Measurements from ENCODE around the gene ACTN1.

Gene ACTN1

GRCh38 chr14:69003626-69004025 lies 24.5 kb upstream of the ACTN1 start:
- no peak overlapping the region for H3K4me2 ChIP-seq (ENCODE audit: low read length)
- H3K36me3 ChIP-seq (ENCODE audit: insufficient read depth, low read length) = no peaks in the 10 kb centered on the region
- no peaks in the 10 kb centered on the region for H3K4me1 ChIP-seq (ENCODE audit: insufficient read depth, low read length, severe bottlenecking)
- no peaks in the 10 kb centered on the region for H3F3A ChIP-seq (ENCODE audit: insufficient read depth, low read length)
- no peaks in the 10 kb centered on the region for H3K9me3 ChIP-seq (ENCODE audit: low read length)
- no peak overlapping the region for H3K27ac ChIP-seq (ENCODE audit: low read depth, low read length, poor library complexity, severe bottlenecking)
- no peak overlapping the region for H3K4me3 ChIP-seq (ENCODE audit: low read depth, low read length, poor library complexity, severe bottlenecking)
- H4K20me1 ChIP-seq (ENCODE audit: insufficient read depth, low read length) = no peaks in the 10 kb centered on the region
- H3K27me3 ChIP-seq (ENCODE audit: insufficient read depth, low read length) = no peaks in the 10 kb centered on the region; the same call in 1 of the 2 replicates
- no peak overlapping the region for H3K9ac ChIP-seq (ENCODE audit: low read length)
- TF ChIP-seq, protein P1, sequence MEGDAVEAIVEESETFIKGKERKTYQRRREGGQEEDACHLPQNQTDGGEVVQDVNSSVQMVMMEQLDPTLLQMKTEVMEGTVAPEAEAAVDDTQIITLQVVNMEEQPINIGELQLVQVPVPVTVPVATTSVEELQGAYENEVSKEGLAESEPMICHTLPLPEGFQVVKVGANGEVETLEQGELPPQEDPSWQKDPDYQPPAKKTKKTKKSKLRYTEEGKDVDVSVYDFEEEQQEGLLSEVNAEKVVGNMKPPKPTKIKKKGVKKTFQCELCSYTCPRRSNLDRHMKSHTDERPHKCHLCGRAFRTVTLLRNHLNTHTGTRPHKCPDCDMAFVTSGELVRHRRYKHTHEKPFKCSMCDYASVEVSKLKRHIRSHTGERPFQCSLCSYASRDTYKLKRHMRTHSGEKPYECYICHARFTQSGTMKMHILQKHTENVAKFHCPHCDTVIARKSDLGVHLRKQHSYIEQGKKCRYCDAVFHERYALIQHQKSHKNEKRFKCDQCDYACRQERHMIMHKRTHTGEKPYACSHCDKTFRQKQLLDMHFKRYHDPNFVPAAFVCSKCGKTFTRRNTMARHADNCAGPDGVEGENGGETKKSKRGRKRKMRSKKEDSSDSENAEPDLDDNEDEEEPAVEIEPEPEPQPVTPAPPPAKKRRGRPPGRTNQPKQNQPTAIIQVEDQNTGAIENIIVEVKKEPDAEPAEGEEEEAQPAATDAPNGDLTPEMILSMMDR (IDR thresholded peaks at IDR 0.05; ENCODE audit: low read length) = no peak
- TF ChIP-seq EZH2 (IDR thresholded peaks at IDR 0.05; ENCODE audit: borderline replicate concordance, low read length) = no peak
- H2AFZ ChIP-seq (ENCODE audit: low read length) = no peak overlapping the region
- H3K79me2 ChIP-seq (ENCODE audit: insufficient read depth, low read length) = no peaks in the 10 kb centered on the region
- no peaks in the 10 kb centered on the region for H3K9me2 ChIP-seq (ENCODE audit: low read depth, low read length)

DNA sequence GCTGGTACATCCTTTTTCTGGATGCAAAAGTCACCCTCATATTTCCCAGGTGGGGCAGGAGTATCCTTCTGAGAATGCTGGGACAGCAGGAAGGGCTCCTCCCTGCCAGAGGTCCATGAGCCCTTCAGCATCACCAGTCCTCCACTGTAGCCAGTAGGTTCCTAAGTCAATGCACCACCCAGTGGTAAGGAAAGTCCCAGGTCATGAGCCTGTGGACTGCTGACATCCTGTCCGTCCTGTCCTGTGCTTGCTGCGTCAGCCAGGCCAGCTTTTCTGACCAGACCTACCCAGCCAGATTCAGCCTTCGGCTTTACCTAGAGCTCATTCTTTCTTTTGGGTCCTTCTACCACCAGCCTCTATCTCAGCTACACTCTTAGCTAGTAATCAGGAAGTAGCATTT lies 23.0 kb upstream of the ACTN1 start:
- no peaks in the 10 kb centered on the region for H3K4me1 ChIP-seq (ENCODE audit: insufficient read depth, low read length, severe bottlenecking)
- H4K20me1 ChIP-seq (ENCODE audit: insufficient read depth, low read length) = no peaks in the 10 kb centered on the region
- H3K27me3 ChIP-seq (ENCODE audit: insufficient read depth, low read length) = no peaks in the 10 kb centered on the region; the same call in 1 of the 2 replicates
- no peaks in the 10 kb centered on the region for H3F3A ChIP-seq (ENCODE audit: insufficient read depth, low read length)
- H3K27ac ChIP-seq (ENCODE audit: low read depth, low read length, poor library complexity, severe bottlenecking) = no peak overlapping the region
- H3K36me3 ChIP-seq (ENCODE audit: insufficient read depth, low read length) = no peaks in the 10 kb centered on the region
- H3K9me3 ChIP-seq (ENCODE audit: low read length) = no peaks in the 10 kb centered on the region
- no peak overlapping the region for H3K4me2 ChIP-seq (ENCODE audit: low read length)
- TF ChIP-seq, protein P1 (IDR thresholded peaks at IDR 0.05; ENCODE audit: low read length) = no peak; the same call in 1 of the 2 replicates
- no peak for TF ChIP-seq EZH2 (IDR thresholded peaks at IDR 0.05; ENCODE audit: borderline replicate concordance, low read length)
- no peaks in the 10 kb centered on the region for H3K9me2 ChIP-seq (ENCODE audit: low read depth, low read length)
- H3K9ac ChIP-seq (ENCODE audit: low read length) = no peak overlapping the region
- H3K4me3 ChIP-seq (ENCODE audit: low read depth, low read length, poor library complexity, severe bottlenecking) = no peak overlapping the region
- no peaks in the 10 kb centered on the region for H3K79me2 ChIP-seq (ENCODE audit: insufficient read depth, low read length)
- no peak overlapping the region for H2AFZ ChIP-seq (ENCODE audit: low read length)

GRCh38 chr14:69001375-69001774 lies 22.3 kb upstream of the ACTN1 start:
- no peak overlapping the region for H2AFZ ChIP-seq (ENCODE audit: low read length)
- no peaks in the 10 kb centered on the region for H3K36me3 ChIP-seq (ENCODE audit: insufficient read depth, low read length)
- H3K79me2 ChIP-seq (ENCODE audit: insufficient read depth, low read length) = no peaks in the 10 kb centered on the region
- H3K9me3 ChIP-seq (ENCODE audit: low read length) = no peaks in the 10 kb centered on the region
- H3K4me3 ChIP-seq (ENCODE audit: low read depth, low read length, poor library complexity, severe bottlenecking) = no peak overlapping the region
- TF ChIP-seq, protein P1 (IDR thresholded peaks at IDR 0.05; ENCODE audit: low read length) = no peak
- H3K4me1 ChIP-seq (ENCODE audit: insufficient read depth, low read length, severe bottlenecking) = no peaks in the 10 kb centered on the region
- no peak overlapping the region for H3K27ac ChIP-seq (ENCODE audit: low read depth, low read length, poor library complexity, severe bottlenecking)
- H3F3A ChIP-seq (ENCODE audit: insufficient read depth, low read length) = no peaks in the 10 kb centered on the region
- no peaks in the 10 kb centered on the region; the same call in 1 of the 2 replicates for H3K27me3 ChIP-seq (ENCODE audit: insufficient read depth, low read length)
- H3K9me2 ChIP-seq (ENCODE audit: low read depth, low read length) = no peaks in the 10 kb centered on the region
- no peak overlapping the region for H3K4me2 ChIP-seq (ENCODE audit: low read length)
- no peak overlapping the region for H3K9ac ChIP-seq (ENCODE audit: low read length)
- no peaks in the 10 kb centered on the region for H4K20me1 ChIP-seq (ENCODE audit: insufficient read depth, low read length)
